Measurements from ENCODE around the gene GRID2. TPM values are rescaled to one million over a fixed set of nuclear protein-coding genes. Genes with fewer than 3 reads are reported as not detected.

The GRID2 gene
- total RNA-seq, 1 donor from 2014 or later: not detected

GRCh38 chr4:93515208-93515607 is 1211.4 kb downstream of the GRID2 start:
- no peak for TF ChIP-seq CTCF (IDR thresholded peaks at IDR 0.05)
- H3K9me3 Mint-ChIP-seq (ENCODE audit: unreplicated experiment): no peaks in the 10 kb centered on the region
- H3K27me3 Mint-ChIP-seq (ENCODE audit: unreplicated experiment): peaks cover 10% of the 10 kb centered on the region
- H3K27ac Mint-ChIP-seq (ENCODE audit: unreplicated experiment): no peak overlapping the region
- H3K36me3 Mint-ChIP-seq (ENCODE audit: unreplicated experiment): no peaks in the 10 kb centered on the region
- no peaks in the 10 kb centered on the region for H3K4me1 Mint-ChIP-seq (ENCODE audit: unreplicated experiment)
- no peak for DNase-seq (ENCODE audit: extremely low spot score, unreplicated experiment)
- no peak overlapping the region for H3K4me3 Mint-ChIP-seq (ENCODE audit: unreplicated experiment)

- Mint-ChIP-seq H3K9me3 (ENCODE audit: unreplicated experiment) (no peaks in the 10 kb centered on the region), H3K27ac (ENCODE audit: unreplicated experiment) (no peak overlapping the region), H3K27me3 (ENCODE audit: unreplicated experiment) (peaks cover 22% of the 10 kb centered on the region), H3K4me1 (ENCODE audit: unreplicated experiment) (no peaks in the 10 kb centered on the region), H3K36me3 (ENCODE audit: unreplicated experiment) (no peaks in the 10 kb centered on the region), H3K4me3 (ENCODE audit: unreplicated experiment) (no peak overlapping the region)
- DNase-seq (ENCODE audit: extremely low spot score, unreplicated experiment): no peak
- no peak for TF ChIP-seq CTCF (IDR thresholded peaks at IDR 0.05)
Observed at GRCh38 chr4:93529692-93530372, 1226.1 kb downstream of the GRID2 start.

GRCh38 chr4:93532234-93532633 is 1228.5 kb downstream of the GRID2 start:
- Mint-ChIP-seq H3K4me3 (ENCODE audit: unreplicated experiment) (no peak overlapping the region), H3K4me1 (ENCODE audit: unreplicated experiment) (peaks cover 11% of the 10 kb centered on the region), H3K27ac (ENCODE audit: unreplicated experiment) (no peak overlapping the region), H3K36me3 (ENCODE audit: unreplicated experiment) (no peaks in the 10 kb centered on the region), H3K27me3 (ENCODE audit: unreplicated experiment) (peaks cover 16% of the 10 kb centered on the region), H3K9me3 (ENCODE audit: unreplicated experiment) (no peaks in the 10 kb centered on the region)
- TF ChIP-seq CTCF (IDR thresholded peaks at IDR 0.05): no peak
- no peak for DNase-seq (ENCODE audit: extremely low spot score, unreplicated experiment)

GRCh38 chr4:93540562-93540961 is 1236.8 kb downstream of the GRID2 start:
- Mint-ChIP-seq H3K27me3 (ENCODE audit: unreplicated experiment) (peaks cover 15% of the 10 kb centered on the region), H3K4me3 (ENCODE audit: unreplicated experiment) (no peak overlapping the region), H3K4me1 (ENCODE audit: unreplicated experiment) (peaks cover 26% of the 10 kb centered on the region), H3K36me3 (ENCODE audit: unreplicated experiment) (no peaks in the 10 kb centered on the region), H3K9me3 (ENCODE audit: unreplicated experiment) (no peaks in the 10 kb centered on the region), H3K27ac (ENCODE audit: unreplicated experiment) (no peak overlapping the region)
- DNase-seq (ENCODE audit: extremely low spot score, unreplicated experiment): no peak
- TF ChIP-seq CTCF (IDR thresholded peaks at IDR 0.05): no peak

GRCh38 chr4:93561842-93562241 is 1258.1 kb downstream of the GRID2 start:
- Mint-ChIP-seq H3K4me1 (ENCODE audit: unreplicated experiment) (no peaks in the 10 kb centered on the region), H3K27me3 (ENCODE audit: unreplicated experiment) (peaks cover 10% of the 10 kb centered on the region), H3K27ac (ENCODE audit: unreplicated experiment) (no peak overlapping the region), H3K4me3 (ENCODE audit: unreplicated experiment) (no peak overlapping the region), H3K36me3 (ENCODE audit: unreplicated experiment) (no peaks in the 10 kb centered on the region), H3K9me3 (ENCODE audit: unreplicated experiment) (peaks cover 11% of the 10 kb centered on the region)
- TF ChIP-seq CTCF (IDR thresholded peaks at IDR 0.05): no peak
- no peak for DNase-seq (ENCODE audit: extremely low spot score, unreplicated experiment)
